Inflammatory macrophage treated with lipopolysaccharide for 4 hours (primary cell): ENCODE measurements around the gene PLCD4.

Source experiments
- DNase-seq: peaks from one replicate; pipeline ENCODE4 v3.0.0-alpha.2; 2020

The PLCD4 gene

DNA sequence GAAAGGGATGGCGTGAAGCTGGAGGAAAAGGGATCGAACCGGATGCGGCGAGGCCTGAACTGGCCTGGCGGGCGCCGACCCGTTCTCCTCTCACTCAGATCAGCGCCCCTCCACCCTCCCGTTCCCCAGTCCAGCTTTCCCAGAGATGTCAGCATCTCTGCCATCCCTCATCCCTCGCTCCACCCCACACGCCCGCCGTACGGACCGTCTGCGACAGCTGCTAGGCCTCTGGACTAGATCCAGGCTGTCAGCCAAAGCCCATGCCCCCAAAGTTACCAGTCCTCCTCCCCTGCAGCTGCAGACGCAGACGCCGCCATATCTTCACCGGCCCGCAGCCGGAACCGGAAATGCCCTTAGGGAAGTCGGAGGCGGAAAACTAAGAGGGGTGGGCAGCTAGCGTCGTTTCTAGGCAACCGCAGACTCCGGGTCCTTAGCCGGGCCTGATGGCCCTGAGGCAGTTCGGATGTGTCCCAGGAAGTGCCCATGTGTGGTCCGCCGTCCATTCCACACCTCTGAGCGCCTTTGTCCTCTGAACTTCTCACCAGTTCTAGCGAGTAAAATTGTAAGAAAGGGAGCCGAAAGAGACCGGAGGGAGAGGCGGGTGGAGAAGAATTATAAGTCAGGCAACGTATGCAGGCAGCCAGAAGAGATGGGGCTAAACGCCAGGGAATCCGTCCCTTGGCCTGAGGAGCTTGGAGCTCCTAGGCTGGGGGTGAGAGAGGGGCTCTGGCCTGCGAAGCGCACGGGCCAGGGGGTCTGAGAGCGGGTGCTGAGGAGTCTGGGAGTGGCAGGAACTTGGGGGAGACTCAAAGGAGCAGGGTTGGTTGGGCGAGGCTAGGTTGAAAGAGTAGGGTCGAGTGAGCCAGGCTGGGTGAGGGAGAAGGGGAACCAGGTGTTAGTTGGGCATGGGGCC is 64.2 kb downstream of the PLCD4 start, which contains the start of the genes RNF25 and STK36:
RNF25 (minus strand) TSS at position 349 of the 913 bp plus-strand sequence; CDS start at position 317, 32 bp downstream.
STK36 (plus strand) TSS at position 433 of the 913 bp plus-strand sequence. CDS start 744 bp downstream, outside the sequence.
- peak; percentile 77 for DNase-seq

DNA sequence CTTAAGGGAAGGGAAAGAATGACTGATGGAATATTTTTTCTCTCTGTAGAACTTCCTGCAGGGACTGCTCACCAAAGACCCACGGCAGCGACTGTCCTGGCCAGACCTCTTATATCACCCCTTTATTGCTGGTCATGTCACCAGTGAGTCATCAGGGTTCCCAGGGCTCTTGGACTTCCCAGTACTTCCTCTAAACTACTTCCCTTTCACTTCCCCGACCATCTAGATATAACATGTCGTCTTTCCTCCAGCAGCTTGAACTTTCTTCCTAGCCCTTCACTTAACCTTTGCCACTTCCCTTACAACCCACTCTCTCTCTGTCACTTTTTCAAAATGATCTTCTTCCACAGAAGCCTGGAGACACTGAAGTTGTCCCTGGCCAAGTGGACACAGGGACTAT is 71.4 kb downstream of the PLCD4 start:
- DNase-seq = peak; percentile 95

DNA sequence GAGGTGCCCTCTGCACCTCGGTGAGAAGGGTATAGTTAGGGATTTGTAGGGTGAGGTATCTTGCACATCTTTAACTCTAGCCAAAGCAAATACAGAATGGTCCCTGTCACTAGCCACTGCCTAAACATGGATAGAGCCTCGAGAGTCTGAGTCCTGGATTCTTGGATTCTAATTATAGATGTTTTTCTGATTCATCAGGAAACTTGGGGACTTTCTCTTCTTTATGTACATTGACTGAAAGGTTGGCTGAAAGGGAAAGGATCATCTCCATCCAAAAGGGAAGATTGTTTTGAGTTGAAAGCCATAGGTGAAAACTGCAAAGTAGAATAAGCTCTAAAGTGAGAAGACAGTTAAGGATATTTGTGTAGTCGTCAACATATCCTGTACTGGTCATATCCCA is 72.4 kb downstream of the PLCD4 start:
- no peak for DNase-seq
